Endothelial cell of umbilical vein (primary cell): ENCODE results near the gene B3GALT5. TPM values are rescaled to one million over a fixed set of nuclear protein-coding genes. Genes with fewer than 3 reads are reported as not detected.

Experiments used
- BruUV-seq: library from RNA; stranded (reverse); fragments of 400-500 nt; replicated peaks from 2 replicates; lab custom pipeline; 2021; lab: Mats Ljungman, UMichigan
- CTCF ChIA-PET: fragments of 300-600, 350-600 bp; sonication (Branson Sonifier 250); formaldehyde crosslinking; loops from one replicate; lab custom pipeline; 2021; ENCODE audit warnings: antibody characterized with exemption, inconsistent platforms; lab: Charles Lee
- POLR2A ChIA-PET: fragments of 300-600, 350-600 bp; sonication (Branson Sonifier 250); formaldehyde crosslinking; loops from one replicate; lab custom pipeline; 2021; ENCODE audit warnings: antibody characterized with exemption, inconsistent platforms; lab: Charles Lee
- DNase-seq: peaks from one replicate; pipeline ENCODE4 v3.0.0-alpha.2; 2011; ENCODE audit warnings: low read depth, low spot score
- FAIRE-seq: peaks from 2 replicates; lab custom pipeline; 2011; peaks lifted over from hg19 to GRCh38; lab: Jason Lieb, UNC
- H2AFZ ChIP-seq: 2 replicates; pipeline ENCODE4 v1.6.0; 2012; ENCODE audit warnings: low read depth, low read length, control low read depth, inconsistent platforms
- H3K27ac ChIP-seq: 2 replicates; pipeline ENCODE4 v1.5.1; 2011; ENCODE audit warnings: low read depth, mild to moderate bottlenecking, control low read depth, low read length, moderate library complexity; ENCODE audit not compliant: insufficient read depth
- H3K27me3 ChIP-seq, 2 experiments: 2 replicates each; pipeline versions ENCODE4 v1.6.0 to v1.6.1; 2011; ENCODE audit warnings: low read length in 2 of 2, mixed read lengths in 1 of 2; ENCODE audit not compliant: control insufficient read depth in 2 of 2, insufficient read depth in 2 of 2
- H3K36me3 ChIP-seq, 2 experiments: 2 replicates in 1 of 2; 3 replicates in 1 of 2; pipeline ENCODE4 v1.5.1; 2011; ENCODE audit warnings: low read length in 2 of 2, mild to moderate bottlenecking in 1 of 2, moderate library complexity in 1 of 2; ENCODE audit not compliant: control insufficient read depth in 2 of 2, insufficient read depth in 2 of 2; ENCODE audit errors: extremely low read depth in 1 of 2
- H3K4me1 ChIP-seq: 3 replicates; pipeline ENCODE4 v1.5.1; 2011; ENCODE audit warnings: mild to moderate bottlenecking, low read length; ENCODE audit not compliant: control insufficient read depth, insufficient read depth; ENCODE audit errors: extremely low read depth
- H3K4me2 ChIP-seq: 2 replicates; pipeline ENCODE4 v1.6.1; 2011; ENCODE audit warnings: low read length, control low read depth, mixed read lengths; ENCODE audit not compliant: insufficient read depth
- H3K4me3 ChIP-seq, 3 experiments: fragments of 200-600 bp in 1 of 3; sonication (generic), shearing (Covaris generic) in 1 of 3; replicated peaks in 1 of 3; 2 replicates each; pipeline ENCODE4 v1.5.1; 2011 to 2016; ENCODE audit warnings: control low read depth in 3 of 3, low read length in 3 of 3, mild to moderate bottlenecking in 2 of 3, inconsistent platforms in 1 of 3, low read depth in 1 of 3, moderate library complexity in 1 of 3; ENCODE audit not compliant: insufficient read depth in 1 of 3
- H3K79me2 ChIP-seq: 2 replicates; pipeline ENCODE4 v1.6.0; 2012; ENCODE audit warnings: low read length, inconsistent platforms; ENCODE audit not compliant: control insufficient read depth, insufficient read depth
- H3K9ac ChIP-seq: replicated peaks from 2 replicates; pipeline ENCODE3; 2011; ENCODE audit warnings: low read length, control low read depth; ENCODE audit not compliant: insufficient read depth; ENCODE audit errors: extremely low read depth
- H3K9me1 ChIP-seq: replicated peaks from 3 replicates; pipeline ENCODE4 v1.6.0; 2011; ENCODE audit warnings: mild to moderate bottlenecking, low read length; ENCODE audit not compliant: control insufficient read depth, insufficient read depth; ENCODE audit errors: extremely low read depth
- H3K9me3 ChIP-seq: replicated peaks from 2 replicates; pipeline ENCODE4 v1.5.1; 2012; ENCODE audit warnings: low read length, inconsistent platforms; ENCODE audit not compliant: control insufficient read depth, insufficient read depth
- H4K20me1 ChIP-seq: replicated peaks from 2 replicates; pipeline ENCODE3; 2011; ENCODE audit warnings: mild to moderate bottlenecking, low read length; ENCODE audit not compliant: control insufficient read depth, insufficient read depth; ENCODE audit errors: extremely low read depth
- CTCF ChIP-seq, 2 donors: IDR thresholded peaks; 1 replicate in 1 of 2; 2 replicates in 1 of 2; pipeline ENCODE4 v1.5.1; 2011; ENCODE audit warnings: low read length in 2 of 2, mild to moderate bottlenecking in 2 of 2, moderate library complexity in 2 of 2, control low read depth in 1 of 2, inconsistent platforms in 1 of 2, low read depth in 1 of 2; ENCODE audit not compliant: insufficient read depth in 1 of 2; ENCODE audit errors: extremely low read depth in 1 of 2
- EZH2 ChIP-seq: IDR thresholded peaks from 2 replicates; pipeline ENCODE4 v1.6.1; 2012; ENCODE audit warnings: borderline replicate concordance, low read depth, mild to moderate bottlenecking, moderate library complexity, low read length, inconsistent platforms; ENCODE audit not compliant: severe bottlenecking
- FOS ChIP-seq: IDR thresholded peaks from 2 replicates; pipeline ENCODE4 v1.6.1; 2011; ENCODE audit warnings: mild to moderate bottlenecking, low read length, moderate library complexity, borderline replicate concordance; ENCODE audit not compliant: insufficient read depth
- GATA2 ChIP-seq: IDR thresholded peaks from 2 replicates; pipeline ENCODE4 v1.7.0; 2011; ENCODE audit warnings: low read depth, mild to moderate bottlenecking, moderate library complexity, mixed read lengths, low read length; ENCODE audit not compliant: insufficient read length, insufficient read depth
- JUN ChIP-seq: IDR thresholded peaks from 2 replicates; pipeline ENCODE4 v1.6.1; 2011; ENCODE audit warnings: borderline replicate concordance, low read depth; ENCODE audit not compliant: insufficient read length, insufficient read depth
- MAX ChIP-seq: IDR thresholded peaks from 2 replicates; pipeline ENCODE4 v1.6.1; 2011; ENCODE audit not compliant: insufficient read depth, insufficient read length
- MYC ChIP-seq: IDR thresholded peaks from one replicate; pipeline ENCODE4 v1.6.1; 2011; ENCODE audit warnings: mild to moderate bottlenecking, low read depth, low read length
- POLR2A ChIP-seq: IDR thresholded peaks from 2 replicates; pipeline ENCODE4 v1.6.1; 2012; ENCODE audit warnings: low read depth, mild to moderate bottlenecking, control low read depth, low read length
- POLR2AphosphoS5 ChIP-seq: IDR thresholded peaks from 2 replicates; pipeline ENCODE4 v1.6.1; 2012; ENCODE audit warnings: low read depth, mild to moderate bottlenecking, control low read depth, low read length, moderate library complexity; ENCODE audit not compliant: insufficient read depth
- dilution Hi-C: fragments of 300-500 bp; cut with MboI; formaldehyde crosslinking; loops from one replicate; pipeline ENCODE4 v1.15.0; 2019; ENCODE audit warnings: low sequenced_read_pairs; ENCODE audit not compliant: extremely low pct_ligation_motif_present
- intact Hi-C: fragments of 100-400 bp; cut with micrococcal nuclease; formaldehyde crosslinking; loops from one replicate; pipeline ENCODE4 v1.10.0; 2022
- polyA plus RNA-seq, 4 experiments: library from polyadenylated mRNA; depleted of rRNA in 3 of 4; stranded (reverse) in 3 of 4; unstranded in 1 of 4; fragments of >200 nt; gene quantifications; 2 replicates each; pipeline versions ENCODE4 v1.2.1 to v1.2.3, GENCODE V29; 2011 to 2012; ENCODE audit warnings: missing spikeins in 1 of 4
- total RNA-seq: library from RNA; stranded (reverse); gene quantifications from 2 replicates; pipeline ENCODE4 v1.2.3, GENCODE V29; 2021

The B3GALT5 gene
- total and polyA plus RNA-seq, 2 donors (not counting 3 experiments of a cell fraction or from before 2014, with no cell fraction given): 0.04 TPM; not detected in 1

- FAIRE-seq: no peak
- no peaks in the 10 kb centered on the region for H4K20me1 ChIP-seq
- BruUV-seq: no TSS peak
- DNase-seq: no peak
- TF ChIP-seq CTCF (IDR thresholded peaks at IDR 0.05; ENCODE audit: extremely low read depth in 1 of 2, insufficient read depth in 1 of 2, low read depth in 1 of 2, low read length in 2 of 2) (no peak), EZH2 (no peak), GATA2 (no peak), MAX (no peak), JUN (no peak), FOS (no peak), MYC (no peak), POLR2AphosphoS5 (no peak), POLR2A (no peak)
- no peaks in the 10 kb centered on the region for H3K27me3 ChIP-seq
- H3K79me2 ChIP-seq: no peaks in the 10 kb centered on the region
- H3K4me2 ChIP-seq: no peak overlapping the region
- H3K9me3 ChIP-seq: no peaks in the 10 kb centered on the region
- intact Hi-C loops: no loop called here
- H3K9me1 ChIP-seq: no peaks in the 10 kb centered on the region
- H3K9ac ChIP-seq: no peak overlapping the region
- CTCF ChIA-PET: no interaction called here
- no peak overlapping the region for H3K4me3 ChIP-seq
- H2AFZ ChIP-seq: no peak overlapping the region
- dilution Hi-C loops: no loop called here
- H3K27ac ChIP-seq: no peak overlapping the region
- no peaks in the 10 kb centered on the region for H3K36me3 ChIP-seq
- H3K4me1 ChIP-seq: no peaks in the 10 kb centered on the region
- POLR2A ChIA-PET: no interaction called here
These were observed 63.4 kb downstream of the B3GALT5 start for GRCh38 chr21:39675993-39676661.
